ENCODE data around the gene TCTA.

DNA sequence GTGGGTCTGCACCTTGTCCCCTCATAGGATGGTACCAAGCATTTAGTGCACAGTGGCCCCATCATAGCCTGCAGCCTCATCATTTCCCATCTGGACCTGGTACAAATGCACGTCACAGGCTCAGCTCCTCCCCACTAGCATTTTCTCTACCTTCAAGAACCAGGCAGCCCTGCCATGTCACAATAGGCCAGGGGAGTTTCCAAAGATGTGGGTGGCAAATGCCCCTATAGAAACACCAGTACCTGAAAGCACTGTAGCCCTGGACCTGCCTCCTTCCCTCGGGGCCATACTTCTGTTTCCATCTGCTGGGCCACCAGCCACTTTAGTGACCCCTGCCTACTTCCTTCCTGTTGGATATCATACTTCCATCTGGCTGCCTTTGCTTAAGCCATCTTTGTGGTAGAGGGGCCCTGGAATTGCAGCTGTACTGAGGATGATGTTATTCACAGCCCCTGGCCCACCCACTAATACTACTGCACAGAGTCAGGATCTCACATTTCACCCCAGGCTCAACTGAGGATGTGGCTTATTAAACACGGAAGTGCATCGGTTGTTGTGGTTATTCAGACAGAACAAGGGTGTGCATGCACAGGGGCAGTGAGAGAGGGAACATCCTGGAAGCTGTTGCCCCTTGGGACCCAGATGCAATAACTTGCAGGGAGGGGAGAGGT, 3.8 kb downstream of the TCTA start:
- TF ChIP-seq, protein P1, sequence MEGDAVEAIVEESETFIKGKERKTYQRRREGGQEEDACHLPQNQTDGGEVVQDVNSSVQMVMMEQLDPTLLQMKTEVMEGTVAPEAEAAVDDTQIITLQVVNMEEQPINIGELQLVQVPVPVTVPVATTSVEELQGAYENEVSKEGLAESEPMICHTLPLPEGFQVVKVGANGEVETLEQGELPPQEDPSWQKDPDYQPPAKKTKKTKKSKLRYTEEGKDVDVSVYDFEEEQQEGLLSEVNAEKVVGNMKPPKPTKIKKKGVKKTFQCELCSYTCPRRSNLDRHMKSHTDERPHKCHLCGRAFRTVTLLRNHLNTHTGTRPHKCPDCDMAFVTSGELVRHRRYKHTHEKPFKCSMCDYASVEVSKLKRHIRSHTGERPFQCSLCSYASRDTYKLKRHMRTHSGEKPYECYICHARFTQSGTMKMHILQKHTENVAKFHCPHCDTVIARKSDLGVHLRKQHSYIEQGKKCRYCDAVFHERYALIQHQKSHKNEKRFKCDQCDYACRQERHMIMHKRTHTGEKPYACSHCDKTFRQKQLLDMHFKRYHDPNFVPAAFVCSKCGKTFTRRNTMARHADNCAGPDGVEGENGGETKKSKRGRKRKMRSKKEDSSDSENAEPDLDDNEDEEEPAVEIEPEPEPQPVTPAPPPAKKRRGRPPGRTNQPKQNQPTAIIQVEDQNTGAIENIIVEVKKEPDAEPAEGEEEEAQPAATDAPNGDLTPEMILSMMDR (IDR thresholded peaks at IDR 0.05), result no peak
- TF ChIP-seq EZH2 (IDR thresholded peaks at IDR 0.05; ENCODE audit: borderline replicate concordance, insufficient read depth, low read depth, low read length, poor library complexity, severe bottlenecking), result no peak

Measured in B cell (primary cell).